NCI-H510A treated with DMSO at 0.1 percent for 48 hours (cell line): Measurements from ENCODE around the gene LIFR.
"Not testable (repeated sequence)": the region's sequence is repeated elsewhere in the genome, so short reads cannot be mapped to it uniquely, and the experiment has no call there.

Experiments used
- DNase-seq: peaks from one replicate; lab custom pipeline; 2025; lab: John Stamatoyannopoulos, UW

LIFR gene

DNA sequence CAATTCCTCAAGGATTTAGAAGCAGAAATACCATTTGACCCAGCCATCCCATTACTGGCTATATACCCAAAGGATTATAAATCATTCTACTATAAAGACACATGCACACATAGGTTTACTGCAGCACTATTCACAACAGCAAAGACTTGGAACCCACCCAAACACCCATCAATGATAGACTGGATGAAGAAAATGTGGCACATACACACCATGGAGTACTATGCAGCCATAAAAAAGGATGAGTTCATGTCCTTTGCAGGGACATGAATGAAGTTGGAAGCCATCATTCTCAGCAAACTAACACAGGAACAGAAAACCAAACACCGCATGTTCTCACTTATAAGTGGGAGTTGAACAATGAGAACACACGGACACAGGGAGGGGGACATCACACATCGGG lies 39.8 kb downstream of the LIFR start:
- not testable (repeated sequence) for DNase-seq

DNA sequence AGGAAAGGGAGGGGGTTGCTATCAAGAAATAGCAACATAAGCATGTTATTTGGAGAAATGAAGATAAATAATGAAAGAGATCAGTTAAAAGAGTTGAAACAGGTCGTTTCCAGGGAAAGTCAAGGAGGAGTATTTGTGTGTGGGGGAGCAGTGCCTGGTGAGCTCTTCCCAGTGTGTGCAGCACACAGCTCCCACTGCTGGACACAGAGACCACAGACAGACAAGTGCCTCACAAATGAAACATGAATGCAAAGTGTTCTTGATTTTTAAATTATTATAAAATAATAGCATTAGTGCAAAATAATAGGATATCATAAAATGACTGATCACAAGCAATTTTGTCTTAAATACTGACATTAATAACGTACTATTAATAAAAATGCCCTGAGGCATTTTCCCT lies 40.8 kb downstream of the LIFR start:
- no peak for DNase-seq

DNA sequence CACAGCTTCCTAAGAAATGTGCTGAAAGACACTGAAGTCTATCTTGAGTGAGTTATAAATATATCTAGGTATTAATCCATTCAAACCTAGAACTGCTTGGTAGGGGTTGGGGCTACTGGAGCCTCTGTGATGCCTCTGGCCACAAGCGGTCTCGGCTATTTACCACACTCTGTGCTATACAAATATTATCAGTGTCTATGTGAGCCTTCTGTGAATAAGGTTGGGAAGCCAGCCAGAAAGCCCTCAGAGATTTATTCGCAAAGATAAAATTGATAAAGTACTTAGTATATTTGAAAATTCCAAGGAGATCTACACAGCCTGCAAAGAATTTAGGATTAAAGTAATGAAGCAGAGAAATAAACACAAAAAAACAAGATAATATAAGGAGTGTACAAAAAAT lies 41.4 kb downstream of the LIFR start:
- DNase-seq: no peak

DNA sequence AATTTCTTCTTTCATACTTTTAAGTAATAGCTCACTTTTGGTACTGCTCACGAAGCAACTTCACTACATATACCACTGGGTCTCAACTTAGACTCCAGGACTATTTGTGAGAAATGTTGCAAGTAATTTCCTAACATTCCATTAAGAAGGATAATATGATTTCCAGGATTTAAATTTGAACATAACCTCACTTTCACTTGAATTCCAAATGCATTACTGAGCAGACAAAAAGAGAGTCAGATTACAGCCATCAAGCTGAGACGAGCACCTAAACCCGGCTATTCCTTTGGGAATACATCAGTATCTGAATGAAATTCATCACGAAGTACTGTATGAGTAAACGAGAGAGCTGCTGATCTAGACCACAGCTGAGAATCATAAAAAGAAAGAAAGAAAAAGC lies 47.3 kb downstream of the LIFR start:
- no peak for DNase-seq

DNA sequence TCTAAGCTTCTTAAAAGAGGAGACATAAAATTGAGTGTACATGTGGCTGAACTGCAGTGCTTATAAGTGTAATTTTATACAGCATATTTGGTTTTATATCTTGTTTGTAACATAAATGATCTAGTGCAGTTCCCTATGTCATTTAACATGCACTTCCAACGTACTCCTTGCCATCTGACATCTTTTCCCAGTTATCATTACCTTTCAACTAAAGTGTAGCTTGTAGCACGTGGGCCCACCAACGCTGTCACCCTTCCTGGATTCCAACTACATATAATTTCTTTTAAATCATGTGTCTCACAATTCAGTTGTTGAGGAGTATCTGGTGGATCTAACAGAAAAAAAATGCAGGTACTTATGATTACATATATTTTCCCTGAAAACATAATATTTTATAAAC lies 50.1 kb downstream of the LIFR start:
- no peak for DNase-seq

DNA sequence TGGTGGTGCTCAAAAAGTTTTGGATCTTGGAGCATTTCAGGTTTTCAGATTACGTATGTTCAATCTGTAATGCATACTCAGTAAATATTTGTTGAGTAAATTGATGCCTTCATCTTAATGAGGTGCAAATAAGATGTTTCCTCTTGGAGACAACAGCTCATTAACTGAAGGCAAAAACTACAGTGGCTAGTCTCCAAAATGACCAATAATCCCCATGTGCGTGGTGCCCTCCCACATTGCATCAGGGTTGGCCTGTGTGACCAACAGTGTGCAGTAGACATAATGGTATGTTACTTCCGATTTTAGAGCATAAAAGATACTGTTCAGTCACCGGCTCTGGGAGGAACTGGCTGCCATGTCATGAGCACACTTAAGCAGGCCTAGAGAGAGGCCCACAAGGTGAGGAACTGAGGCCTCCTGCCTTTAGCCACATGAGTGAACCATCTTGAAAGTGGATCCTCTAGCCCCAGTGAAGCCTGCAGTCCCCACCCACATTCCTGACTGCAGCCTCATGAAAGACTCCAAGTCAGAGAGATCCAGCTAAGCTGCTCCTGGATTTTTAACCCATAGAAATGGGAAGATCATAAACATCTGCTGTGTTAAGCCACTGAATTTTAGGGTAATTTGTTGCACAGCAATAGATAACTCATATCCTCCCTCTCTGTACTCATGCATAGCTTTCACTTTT lies 55.7 kb downstream of the LIFR start:
- DNase-seq: no peak

DNA sequence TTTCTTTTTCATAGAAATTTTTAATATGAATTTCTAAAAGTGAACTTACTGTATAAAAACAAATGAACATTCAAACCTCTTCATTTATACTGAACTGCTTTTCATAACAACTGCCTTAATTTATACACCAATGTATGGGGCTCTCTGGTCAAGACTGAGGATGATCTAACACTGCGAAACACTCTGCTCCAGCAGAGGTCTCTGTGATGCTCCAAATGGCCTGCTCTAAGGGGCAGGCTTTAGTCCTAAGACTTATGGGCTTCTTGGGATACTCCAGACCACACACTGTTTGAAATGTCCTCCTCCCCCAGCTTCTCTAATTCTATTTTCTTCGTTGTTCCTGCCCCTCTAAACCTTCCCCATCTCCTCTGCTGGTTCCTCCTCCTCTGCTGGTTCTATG lies 58.5 kb downstream of the LIFR start:
- DNase-seq: no peak

DNA sequence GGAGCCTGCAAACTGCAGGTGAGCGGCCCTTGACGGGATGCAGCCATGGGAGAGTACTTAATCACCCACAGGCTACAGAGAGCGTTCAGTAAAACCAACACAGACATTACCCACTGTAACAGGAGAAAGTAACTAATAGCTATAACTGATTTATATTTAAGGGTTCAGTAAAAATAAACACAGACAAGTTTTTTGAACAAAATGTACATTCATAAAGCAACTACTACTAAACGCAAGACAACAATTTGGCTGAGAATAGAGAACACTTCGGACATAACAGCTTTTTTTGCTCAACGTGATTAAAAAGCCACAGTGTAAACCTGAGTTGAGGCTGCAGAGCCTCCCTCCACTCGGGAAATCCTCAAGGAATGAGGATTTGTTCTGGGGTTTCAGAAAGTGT lies 61.7 kb downstream of the LIFR start:
- peak; percentile 24 for DNase-seq

DNA sequence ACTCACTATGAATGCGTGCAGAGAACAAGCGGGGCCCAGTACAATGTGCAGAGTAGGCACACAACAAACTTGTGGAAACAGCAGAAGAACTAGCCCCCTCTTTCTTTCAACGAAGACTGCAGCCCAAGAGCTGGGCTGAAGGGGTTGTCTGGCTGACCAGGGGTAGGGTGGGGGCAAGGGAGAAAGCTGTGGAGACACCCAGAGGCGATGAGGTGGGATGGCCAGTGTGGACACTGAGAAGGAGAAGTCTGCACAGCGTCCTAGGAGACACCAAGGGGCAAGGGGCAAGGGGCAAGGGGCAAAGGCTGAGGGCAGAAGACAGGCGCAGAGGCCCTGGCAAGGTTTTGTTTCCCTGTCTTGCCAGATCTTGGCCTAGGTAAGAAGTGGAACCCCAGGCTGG lies 62.3 kb downstream of the LIFR start:
- no peak for DNase-seq

DNA sequence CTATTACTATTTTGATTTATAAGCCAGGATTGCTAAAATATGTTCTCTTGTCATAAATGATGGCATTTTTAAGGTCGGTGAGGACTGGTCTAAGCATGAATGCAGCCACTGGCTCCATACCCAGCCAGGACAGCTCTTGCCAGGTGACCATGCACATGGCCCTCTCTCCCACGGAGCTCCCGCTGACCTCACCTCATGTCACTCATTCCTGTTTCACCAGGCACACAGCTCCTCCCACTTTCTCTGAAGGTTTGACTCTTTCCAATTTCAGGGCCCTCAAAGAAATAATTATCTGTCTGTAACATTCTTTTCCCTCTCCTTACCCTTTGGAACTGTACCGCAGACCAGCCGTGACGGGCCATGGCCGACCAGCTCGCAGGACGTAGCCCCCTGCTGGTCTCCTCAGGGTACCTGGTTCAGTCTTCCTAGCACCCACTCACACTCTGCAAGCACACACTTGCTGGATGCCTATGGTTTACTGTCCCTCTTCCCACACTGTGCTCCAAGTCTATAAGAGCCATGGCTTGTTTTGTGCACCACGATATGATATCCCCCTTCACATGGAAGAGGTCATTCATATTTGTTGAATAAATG lies 72.5 kb downstream of the LIFR start:
- no peak for DNase-seq

DNA sequence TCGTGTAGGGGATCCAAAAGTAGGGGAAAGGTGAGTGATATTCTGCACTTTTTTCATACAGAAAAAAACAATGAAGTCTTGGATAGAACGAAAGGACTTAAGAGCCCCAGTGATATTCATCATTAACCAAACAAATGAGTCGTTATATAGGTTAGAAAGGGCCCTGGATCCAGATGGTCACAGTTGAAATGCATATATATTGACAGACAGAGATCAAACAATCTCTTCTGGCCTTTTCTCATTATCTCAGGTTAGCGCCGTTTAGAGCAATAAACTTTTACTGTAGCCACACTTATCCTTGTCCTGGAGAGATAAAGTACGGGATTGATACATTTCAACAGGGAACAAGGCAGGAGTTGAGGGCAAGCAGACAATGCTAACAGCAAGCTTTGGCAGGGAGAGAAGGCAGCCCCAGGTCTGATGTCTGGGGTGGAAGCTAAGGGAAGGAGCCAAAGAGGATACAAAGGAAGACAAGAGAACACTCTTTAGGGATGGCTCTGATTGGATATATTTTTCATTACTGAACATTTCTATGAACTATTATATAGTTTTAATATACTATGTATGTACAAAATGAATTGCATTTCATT lies 77.0 kb downstream of the LIFR start:
- DNase-seq: no peak

DNA sequence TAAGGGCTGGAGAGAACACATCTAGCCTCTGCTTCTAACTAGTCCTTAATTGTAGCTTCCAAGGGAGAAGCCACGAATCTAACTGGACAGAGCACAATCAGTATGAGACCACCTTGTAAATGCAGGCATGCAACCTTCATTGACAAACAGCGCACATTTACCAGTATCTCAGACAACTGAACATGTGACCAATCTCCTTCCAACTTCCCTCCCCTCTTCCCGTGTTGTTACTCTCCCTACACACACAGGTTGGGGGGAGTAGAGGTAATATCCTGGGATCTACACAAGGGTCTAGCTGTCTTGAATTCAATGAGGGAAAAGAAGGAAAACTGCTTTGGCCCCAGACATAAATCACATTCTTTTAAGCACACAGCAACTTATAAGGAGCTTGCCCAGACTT lies 77.6 kb downstream of the LIFR start:
- no peak for DNase-seq

DNA sequence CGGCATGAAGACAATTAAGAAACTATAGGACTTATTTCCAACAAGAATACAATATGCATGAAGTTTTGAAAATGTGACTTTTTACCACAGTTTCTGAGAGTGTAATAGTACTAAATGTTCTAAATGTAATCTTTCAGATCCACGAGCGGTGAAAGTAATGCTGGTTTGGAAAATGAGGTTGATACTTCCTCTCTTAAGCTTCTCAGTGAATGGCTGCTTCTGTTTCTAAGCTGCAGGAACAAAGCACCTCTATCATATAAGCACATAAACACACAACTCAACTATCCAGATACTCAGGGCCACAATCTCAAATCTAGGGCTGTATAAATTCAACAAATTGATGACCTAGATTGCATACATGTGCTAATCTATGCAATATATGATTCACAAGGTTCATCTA lies 78.3 kb downstream of the LIFR start:
- no peak for DNase-seq

DNA sequence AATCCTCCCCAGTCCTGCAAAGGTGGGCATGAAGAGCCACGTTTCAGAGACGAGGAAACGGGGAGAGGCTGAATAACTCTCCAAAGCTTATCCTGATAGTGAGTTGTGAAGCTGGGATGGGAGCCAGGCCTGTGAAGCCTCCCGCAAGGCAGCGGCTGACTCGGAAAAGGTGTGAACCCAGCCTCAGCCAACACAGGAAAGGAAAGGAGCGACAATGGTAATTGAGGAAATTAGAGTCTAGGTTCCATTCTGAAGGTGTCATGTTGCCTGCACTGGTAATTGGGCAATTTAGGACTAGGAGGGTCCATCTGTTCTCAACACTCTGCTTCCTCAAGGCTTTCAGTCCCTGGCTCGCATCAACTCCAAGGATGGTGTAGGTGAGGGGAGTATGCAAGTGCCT lies 83.4 kb downstream of the LIFR start:
- peak; percentile 27 for DNase-seq

DNA sequence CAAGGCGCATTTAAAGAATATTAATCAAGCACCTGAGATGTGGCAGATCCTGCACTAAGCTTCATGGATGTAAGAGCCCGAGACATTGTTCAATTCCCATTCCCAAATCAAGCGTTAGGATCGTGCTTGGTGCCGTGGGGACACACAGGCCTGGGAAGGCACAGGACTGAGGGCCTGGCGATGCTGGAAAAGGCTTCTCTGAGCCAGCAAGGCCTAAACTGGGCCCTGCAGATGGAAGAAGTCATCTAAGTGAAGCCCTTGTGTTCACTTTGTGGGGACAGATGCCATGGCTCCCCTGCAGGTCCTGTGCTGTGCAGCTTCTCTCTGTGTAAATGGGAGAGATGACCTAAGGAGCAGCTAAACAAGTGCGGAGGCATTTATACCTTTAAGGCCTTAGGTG lies 83.9 kb downstream of the LIFR start:
- no peak for DNase-seq

DNA sequence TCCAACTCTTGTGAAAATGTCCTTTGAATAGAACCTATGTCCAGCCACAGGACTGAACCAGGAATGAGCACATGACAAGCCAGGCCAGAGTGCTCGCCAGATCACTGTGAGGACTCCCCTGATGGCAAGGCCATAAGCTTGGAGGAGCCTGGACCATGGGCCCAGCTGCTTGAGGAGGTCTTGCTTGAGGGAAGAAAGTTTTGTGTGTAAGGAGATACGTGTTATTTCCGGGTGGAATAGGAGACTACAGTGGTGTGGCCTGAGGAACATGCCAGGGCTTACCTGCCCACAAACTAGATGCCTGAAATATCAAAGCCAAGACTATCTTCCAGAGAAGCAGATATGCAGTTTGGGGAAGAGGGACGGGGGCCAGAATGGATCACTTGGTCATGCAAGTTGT lies 84.7 kb downstream of the LIFR start:
- DNase-seq: no peak

DNA sequence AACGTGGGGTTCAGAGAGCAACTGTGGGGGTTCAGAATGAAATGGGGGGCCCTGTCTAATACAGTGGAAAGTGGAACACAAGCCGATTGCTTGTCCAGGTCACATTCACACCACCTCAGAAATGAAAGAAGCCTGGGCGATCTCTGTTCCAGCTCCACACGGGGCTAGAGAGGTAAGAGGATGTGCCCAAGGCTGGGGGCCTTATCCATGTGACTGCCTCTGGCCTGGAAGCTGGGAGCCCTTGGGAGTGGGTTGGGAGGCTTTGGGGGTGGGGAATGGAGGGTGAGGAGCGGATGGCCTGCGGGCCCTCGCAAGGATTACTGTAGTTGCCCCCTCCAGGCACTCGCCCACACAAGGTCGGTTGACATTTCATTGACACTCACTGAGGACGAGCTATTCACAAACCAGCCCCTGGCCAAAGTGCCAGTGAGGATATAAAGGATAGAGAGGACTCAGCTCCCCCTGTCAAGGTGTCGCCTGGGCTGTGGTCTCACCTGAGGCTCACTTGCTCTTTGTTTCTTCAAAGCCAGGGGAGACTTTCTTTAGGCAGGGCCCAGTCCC lies 86.7 kb downstream of the LIFR start:
- DNase-seq: no peak

DNA sequence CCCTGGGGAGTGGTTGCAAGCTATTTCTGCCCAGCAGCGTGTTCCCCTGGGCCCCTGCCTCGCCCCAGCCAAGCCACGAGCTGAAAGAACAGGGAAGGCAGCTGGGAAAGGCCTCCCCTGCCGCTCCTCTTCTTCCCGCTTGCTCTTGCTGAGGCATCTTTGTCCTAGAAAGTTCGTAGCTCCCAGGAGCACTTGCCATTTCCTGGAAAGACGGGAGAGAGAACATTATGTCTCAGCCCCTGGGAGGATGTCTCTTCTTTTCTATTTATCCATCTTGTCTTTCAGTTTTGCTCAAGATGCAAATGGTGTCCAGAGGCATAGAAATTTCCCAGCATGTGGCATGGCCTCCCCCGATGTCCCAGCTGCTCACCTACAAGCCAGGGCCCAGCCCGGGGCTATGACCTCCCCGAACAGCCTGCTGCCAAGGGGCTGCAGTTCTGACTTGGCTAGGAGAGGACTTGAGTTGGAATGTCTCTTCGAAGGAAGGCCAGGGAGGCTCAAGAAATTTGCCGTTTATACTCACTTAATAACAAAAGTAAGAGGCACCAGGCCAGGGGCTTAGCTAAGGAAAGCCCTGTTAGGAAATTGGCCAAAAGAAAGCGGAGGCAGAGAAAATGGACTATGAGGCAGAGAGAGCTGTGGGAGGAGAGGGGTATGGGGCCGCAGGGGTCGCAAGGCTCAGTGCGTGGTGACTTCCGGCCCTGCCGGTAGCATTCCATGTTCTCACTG lies 87.3 kb downstream of the LIFR start:
- DNase-seq: no peak

DNA sequence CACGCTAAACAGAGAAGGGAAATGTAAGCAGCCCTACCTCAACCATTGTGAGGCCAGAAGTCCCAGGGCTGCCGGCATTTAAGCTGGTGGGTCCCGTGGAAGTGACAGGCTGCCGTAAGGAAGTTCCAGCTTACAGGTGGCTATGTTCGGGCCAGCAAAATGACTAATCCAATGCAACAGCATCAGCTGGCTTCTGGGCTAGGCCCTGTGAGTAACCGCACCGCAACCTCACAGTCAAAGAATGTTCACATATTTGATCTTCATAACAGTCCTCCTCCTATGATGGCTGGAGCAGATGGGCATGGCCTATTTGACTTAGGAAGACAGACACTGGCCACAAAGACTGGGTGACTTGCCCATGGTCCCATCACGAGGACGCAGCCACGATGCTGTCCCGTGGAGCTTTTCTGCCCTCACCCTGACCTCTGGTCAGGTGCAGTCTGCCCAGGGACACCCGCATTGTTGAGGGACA lies 88.2 kb downstream of the LIFR start:
- no peak for DNase-seq

DNA sequence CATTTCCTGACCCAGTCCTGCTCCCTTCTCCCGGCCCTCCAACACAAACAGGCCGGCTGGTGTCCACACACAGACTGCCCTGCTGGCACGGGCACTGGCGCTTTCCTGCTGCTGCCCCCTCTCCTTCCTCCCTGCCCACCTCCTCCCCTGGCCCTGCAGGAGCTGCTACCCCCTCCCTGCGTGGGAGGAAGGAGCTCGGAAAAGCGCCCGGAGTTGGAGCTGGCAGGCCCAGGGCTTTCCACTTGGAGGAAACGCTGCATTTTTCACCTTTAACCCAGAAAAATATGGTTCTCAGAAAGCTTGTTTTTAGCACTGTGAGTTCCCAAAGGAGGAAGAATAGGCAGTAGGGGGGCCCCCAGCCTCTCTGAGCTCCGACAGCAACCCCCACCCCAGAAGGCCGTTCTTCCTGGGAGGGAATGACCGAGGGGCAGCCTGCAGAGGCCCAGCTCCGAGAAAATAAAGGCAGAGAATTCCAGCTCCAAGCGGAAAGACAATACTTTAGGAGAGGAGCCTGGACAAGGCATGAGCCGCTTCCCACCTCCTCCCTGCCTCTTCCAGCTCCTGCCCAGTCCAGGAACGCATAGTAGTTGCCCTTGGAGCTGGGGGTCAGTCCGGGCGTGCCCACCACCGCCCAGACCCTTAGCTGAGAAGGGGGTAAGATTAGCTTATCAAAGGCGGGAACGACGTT lies 88.9 kb downstream of the LIFR start:
- DNase-seq: no peak

DNA sequence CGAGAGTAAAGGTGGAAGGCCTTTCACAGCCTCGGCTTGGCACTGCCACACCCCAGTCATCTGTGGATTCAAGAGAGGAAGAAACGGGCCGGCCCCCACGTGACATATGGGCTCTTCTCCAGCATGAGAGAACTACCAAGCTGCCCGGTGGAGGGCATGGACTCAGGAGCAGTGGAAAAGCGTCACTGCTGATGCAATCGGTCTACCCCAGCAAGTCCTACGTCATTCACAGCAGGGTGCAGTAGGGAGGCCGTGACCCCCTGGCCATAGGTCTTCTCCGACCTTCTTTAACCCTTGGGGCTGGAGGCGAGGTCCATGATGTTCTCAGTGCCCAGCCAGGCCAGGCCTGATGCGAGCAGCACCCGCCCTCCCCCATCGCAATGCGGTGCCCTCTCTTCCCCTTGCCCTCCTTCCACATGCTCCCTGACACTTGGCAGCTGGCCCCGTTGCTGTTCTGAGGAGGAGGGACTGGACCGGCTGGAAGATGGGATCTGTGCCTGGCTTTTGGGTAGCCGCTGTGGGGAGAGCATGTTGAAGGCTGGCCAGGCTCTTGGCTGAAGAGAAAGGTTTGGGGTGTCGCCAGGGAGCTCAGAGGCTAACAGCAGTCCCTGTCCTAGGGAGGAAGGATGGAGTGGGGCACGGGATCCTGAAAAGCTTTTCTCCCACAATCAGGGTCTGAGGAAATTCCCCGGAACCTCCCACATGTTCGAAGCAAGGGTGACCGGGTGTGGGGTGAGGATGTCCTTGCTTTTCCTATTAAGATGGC lies 89.8 kb downstream of the LIFR start:
- DNase-seq: peak; percentile 33
